NCI-H1436 treated with DMSO at 0.1 percent for 48 hours (cell line): Measurements from ENCODE around the gene NOL9.
A peak's percentile ranks its signal among the peaks of the same experiment; 100 is the strongest.

Source experiments
- DNase-seq: peaks from one replicate; lab custom pipeline; 2025; lab: John Stamatoyannopoulos, UW

Gene NOL9

DNA sequence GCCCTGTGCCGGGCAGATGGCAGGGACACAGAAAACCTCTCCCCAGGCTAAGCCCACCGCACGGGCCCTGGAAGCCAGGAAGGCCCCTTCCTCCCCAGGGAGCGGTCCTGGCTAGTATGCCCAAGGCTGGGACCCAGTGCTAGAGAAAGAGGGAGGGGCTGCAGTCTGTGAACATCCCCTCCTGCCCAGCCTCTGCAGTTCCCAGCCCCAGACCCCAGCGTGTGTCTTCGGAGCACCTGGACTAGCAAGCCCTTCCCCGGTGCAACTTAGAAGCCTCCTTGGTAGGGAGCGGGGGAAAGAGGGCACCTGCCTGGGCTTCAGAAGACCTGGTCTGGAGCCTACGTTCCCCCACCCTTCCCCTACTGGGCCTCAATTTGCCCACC, 64.9 kb downstream of the NOL9 start:
- no peak for DNase-seq

DNA sequence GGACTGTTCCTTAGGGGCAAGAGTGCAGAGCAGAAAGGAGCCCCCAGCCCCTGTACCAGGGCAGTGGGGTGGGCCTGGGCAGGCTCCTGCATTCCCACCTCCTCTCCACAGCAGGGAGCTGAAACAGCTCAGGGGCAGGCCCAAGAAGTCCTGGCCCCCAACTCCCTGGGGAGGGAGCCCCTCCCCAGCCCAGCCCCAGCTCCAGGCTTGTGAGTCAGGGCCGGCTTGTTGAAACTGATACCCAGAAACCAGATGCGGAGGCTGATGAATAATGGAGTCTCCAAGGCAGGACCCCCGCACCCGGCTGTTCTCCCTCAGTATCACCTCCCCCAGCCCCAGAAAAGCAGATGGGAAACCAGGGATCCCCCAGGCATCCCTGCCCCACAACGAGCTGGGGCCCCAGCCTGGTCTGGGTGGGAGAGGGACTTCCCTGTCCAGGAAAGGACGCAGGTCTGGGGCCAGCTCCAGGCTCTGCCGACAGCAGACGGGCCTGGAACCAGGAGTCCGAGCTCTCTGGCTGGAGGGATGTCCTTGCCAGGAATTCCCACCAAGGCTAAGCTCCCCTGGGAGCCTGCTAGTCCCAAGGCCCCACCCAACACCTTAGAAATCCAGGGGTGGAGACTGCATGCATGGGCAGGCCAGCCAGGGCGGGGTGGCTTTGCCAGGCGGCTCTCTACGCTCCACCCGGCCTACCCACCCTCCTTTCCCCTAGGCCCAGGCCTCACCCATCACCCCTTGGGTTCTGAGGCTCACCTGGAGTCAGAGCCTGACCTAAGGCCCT, 65.5 kb downstream of the NOL9 start:
- no peak for DNase-seq

DNA sequence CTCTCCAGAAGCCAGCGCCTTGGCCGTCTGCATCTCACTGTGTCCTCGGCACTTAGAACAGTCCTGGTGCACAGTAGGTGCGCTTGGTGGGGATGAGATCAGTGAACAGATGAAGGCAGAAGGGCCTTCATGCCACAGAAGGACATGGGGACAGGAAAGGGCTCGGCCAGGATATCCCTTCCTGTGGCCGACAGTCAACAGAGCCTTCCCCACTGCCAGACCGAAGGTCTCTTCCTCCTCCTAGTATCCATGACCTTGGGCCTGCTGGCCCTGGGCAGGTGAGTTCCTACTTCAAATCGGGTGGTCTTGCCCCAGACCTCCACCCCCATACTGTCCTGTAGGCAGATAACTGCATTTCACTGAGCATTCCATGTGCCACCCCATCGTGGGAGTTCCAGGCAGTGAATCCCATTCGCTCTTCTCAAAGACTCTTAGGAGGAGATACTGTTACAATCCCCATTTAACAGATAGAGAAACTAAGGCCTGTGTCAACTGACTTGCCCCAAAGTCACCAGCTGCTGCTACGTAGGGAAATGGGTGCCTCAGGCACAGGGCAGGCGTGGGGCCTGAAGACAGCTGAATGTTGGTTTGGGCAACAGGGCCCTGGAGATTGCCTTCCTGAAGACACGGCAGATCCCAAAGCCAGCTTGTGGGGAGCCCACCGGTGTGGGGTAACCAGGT, 66.4 kb downstream of the NOL9 start:
- DNase-seq: no peak

DNA sequence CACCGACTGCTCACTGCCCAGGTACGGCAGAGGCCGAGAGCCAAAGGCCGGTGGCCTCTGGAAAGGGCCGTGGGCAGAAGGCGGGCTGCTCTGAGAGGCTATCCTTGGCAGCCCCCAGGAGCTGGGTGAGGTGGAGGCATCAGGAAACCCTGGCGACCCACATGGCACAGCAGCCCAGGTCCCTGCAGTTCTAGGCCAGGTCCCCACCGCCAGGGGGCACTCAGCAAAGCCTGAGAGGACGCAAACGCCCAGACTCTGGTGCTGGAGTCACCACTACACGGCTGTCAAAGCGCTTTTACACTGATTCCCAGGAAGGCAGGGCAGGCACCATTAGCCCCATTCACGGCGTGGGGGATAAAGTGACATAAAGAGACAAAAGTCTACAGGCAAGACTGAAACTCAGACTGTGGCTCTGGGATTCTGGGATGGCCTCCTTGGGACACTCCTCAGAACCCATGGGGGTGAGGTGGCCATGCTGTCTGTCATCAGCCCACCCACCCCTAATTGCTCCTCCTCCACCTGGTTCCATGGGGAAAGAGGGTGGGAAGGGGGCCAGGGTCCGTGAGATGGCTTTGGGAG, 67.8 kb downstream of the NOL9 start:
- no peak for DNase-seq

DNA sequence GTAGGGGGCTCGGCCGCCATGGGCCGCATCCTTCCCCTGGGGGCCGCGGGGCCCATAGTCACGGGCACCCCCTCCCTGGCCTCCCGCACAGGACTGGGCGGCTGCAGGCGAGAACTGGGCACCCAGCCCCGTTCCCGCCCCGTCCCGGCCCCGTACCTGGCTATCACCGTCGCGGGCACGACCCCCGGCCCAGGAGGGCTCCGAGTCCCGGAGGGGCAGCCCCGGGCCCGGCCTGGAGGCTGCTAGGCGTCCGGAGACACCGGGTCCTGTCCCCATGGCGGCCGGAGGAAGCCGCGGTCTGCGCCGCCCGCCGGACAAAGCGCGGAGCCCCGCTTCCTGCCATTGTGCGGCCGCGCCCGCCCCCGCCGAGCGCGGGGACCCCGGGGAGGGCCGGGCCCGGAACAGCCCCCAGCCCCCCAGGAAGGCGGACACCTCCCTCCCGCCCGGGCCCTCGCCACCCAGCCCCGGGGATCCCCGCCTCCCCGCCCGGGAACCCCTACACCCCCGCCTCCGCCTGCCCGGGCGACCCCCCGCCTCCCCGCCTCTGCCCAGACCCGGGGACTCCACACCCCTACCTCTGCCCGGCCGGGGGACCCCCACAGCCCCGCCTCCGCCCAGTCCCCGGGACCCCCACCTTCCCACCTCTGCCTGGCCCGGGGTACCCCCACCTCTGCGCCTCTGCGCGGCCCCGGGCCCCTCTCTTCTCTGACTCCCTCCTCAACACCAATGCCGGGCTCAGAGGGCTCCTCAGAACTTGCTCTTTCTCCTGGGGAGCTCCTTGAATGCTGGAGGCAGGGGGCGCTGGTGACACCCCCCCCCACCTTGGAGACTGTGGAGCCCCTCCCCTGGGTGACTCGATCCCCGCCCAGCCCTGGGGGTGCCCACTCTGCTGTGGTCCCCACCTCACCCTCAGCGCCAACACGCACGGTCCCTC, 68.9 kb downstream of the NOL9 start:
- DNase-seq: no peak

DNA sequence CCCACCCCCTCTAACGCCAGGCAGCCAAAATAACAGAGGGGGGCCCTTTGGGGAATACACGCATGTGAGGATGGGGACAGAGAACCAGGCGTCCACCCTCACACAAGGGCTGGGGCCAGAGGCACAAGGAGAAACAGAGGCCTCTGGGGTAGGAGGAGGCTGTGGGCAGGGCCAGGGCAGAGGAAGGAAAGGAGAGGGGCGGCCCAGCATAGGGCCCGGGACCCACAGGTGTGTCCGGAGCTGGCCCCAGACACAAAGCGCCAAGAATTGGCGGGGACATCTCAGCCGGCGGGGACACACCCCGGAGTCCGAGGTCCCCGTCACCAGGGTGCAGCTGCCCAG, 69.5 kb downstream of the NOL9 start:
- DNase-seq: no peak

DNA sequence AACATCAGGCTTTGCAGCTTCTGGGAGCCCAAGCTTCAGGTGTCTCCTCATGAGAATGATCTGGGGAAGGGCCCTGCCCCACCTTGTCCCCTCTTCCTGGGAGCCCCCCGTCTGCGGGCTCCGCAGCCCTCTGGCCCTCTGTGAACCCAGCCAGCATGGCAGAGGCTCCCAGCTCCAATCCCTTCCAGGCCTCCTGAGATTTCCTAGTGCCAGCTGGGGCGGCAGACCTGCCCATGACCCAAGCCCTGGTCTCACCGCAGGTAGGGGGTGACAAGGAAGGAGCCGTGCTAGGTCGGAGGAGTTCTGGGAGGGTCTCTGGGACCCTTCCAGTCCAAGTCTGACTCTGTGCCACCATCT, 70.6 kb downstream of the NOL9 start:
- DNase-seq: no peak

DNA sequence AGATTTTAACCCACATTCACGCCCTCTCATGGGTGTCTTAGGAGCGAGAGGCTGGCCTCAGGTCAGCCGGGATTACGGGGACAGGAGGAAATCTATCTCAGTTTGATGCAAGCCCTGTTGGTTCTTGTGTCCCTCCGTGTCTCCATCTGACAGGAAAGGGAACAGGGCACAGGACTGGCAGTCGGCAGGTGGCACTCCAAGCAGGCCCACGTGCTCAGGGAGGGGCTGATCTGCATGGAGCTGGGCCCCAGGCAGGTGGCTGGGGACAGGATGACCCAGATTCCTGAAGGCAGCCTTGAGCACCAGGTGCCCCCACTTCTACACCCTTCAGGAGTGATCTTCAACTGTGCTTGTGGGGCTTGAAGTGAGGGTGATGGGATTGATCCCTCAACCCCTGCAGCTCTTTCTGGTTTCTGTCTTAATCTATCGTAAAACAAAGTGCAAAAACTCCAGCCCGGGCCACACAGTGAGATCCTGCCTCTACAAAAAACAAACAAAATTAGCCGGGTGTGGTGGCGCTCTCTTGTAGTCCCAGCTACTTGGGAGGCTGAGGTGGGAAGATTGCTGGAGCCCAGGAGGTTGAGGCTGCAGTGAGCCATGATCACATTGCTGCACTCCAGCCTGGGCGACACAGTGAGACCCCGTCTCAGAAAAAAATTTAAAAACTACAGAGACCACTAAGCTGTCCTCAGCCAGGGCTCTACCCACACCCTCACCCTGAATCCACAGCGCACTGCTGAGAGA, 71.1 kb downstream of the NOL9 start:
- DNase-seq: no peak

DNA sequence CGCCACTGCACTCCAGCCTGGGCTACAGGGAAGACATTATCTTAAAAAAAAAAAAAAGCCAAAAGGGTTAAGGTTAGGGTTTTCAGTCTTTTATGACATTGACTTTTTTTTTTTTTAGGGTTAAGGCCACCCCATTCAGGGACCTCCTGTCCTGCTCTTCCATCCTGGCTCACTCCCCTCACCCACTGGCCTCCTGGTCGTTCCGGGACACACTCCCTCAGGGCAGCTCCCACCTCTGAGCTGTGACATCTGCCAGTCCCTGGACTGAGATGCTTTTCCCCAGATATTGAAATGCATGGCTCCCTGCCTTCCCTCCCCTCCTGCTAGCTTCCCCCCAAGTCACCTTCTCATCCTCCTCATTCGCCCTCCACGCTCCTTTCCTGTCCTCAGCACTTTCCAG, 72.5 kb downstream of the NOL9 start:
- DNase-seq: no peak

DNA sequence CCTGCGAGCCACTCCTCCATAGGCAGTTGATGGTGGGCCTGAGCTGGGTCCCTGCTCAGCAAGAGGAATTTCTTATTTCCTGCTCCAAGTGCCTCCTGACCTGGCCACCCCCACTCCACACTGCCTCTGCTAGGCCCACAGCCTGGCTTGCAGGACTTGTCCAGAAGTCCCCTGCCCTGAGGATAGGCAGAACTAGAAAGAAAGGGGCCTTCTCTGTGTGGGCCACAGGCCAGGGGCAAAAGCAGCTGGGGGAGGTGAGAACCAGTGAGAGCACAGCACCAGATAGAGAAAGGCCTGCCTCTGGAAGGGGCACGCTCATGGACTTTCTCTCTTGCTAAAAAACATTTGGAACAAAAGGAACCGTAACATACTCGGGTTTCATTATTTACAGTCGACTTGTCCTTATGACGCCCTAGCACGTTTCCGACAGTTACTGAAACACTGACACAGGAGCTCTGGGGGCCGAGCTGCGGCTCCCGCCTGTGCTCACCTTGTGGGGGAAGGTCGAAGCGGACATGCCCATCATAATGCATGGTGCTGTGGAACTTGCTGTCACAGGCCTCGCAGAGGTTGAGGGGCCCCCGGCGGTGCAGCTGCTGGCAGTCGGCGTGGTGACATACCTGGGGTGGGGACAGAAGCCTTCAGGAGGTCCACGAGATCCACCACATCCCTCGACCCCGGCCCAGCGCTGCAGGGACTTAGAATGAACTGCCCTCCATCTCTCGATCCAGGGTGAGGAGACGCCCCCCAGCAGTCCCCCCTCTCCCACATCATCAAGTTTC, 77.1 kb downstream of the NOL9 start:
- no peak for DNase-seq

DNA sequence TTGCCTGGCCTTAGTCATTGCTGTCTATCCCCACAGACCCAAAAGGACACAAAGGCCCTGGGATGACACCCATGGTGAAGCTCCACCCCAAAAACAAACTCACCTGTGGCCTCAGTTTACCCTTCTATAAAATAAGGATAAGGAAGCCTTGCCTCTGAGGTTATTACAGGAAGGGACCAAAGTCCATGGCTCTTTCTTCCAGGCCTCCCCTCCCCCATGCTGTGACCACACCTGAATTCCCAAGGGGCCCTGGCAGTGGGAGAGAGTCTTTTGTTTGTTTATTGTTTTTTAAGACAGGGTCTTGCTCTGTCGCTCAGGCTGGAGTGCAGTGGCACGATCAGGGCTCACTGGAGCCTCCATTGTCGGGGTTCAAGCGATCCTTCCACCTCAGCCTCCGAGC, 77.8 kb downstream of the NOL9 start:
- DNase-seq: no peak

DNA sequence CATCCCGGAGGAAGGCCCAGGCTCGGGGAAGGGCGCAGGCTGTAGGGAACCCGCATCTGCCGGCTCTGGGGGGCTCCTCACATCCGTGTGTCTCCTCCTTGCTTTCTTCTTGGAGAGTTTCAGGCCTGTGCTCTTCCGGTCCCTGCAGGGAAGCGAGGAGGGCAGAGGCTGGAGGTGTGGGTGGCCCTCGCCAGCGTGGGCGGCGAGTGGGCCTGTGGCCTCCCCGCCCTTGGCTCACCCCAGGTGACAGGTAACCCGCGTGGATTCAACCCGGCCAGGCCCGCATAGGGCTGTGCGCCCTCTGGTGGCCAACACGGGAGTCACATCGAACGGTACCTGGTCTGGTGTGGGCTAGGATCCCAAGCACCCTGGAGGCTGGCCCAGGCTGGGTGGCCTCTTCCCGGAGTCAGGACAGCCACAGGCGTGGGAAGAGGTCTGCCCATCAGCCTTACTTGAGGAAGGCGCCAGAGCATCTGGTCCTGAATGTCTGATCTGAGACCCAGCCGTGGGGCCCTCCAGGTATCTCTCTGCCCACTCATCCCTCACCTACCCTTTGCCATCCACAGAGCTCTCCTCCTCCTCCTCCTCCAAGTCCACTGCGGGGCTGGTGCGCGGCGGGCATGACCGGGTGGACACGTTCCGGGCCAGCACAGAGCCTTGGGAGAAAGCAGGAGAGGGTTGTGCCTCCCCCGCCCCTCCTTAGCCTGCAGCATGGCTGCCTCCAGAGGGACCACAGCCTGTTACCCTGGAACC, 78.8 kb downstream of the NOL9 start:
- DNase-seq: no peak

DNA sequence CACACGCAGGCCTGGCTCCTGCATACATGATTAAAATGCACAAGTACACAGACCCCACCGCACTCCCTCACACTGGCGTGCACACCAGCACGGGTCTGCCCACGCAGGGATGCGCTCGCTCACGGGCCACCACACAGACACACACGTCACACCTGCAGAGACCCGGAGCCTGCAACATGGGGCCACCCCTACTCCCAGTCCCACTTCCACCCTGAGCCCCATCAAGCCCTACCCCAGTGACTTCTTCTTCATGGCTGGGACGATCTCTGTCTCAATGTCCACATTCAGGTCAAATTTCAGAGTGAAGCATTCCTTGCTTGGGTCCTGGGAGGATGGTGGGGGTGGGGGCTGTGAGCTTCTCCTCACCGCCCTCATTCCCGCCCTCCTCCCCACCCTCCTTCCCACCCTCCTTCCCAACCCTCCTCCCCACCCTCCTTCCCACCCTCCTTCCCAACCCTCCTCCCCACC, 79.5 kb downstream of the NOL9 start:
- no peak for DNase-seq

DNA sequence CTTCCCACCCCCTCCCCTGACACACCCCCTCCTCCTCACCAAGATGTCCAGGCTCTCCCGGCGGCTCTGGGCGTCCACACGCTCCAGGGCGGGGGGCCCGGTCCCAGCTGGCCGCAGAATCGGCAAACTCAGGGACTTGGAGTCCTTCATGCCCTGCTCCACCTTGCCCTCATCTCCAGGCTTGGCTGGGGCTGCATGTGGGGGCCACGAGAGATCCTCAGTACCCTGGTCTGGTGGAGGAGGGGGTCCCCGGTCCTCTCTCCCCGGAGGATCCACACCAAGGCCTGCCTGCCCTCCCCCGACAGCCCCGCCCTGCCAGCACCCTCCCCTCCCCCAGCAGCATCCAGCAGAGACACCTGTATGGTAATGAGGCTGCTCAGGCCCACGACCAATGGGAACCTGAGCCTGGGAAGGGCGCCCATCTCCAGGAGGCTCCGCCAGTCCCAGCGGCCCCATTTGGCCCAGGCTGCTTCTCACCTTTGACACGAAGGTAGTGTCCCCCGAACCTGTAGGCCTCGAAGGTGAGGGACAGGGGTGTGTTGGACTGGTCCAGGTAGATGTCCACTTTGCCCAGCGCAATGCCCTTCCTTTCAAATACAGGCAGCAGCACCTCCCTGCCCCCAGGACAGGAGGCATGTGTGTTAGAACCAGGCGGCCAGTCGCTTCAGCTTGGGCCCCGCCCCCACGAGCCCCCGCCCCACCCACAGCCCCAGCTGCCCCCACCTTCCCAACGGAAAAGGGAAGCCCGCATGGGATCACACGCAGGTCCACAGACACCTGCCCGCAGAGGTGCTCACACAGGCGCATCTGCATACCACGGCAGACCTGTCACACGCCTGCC, 80.1 kb downstream of the NOL9 start:
- DNase-seq: peak; percentile 45

DNA sequence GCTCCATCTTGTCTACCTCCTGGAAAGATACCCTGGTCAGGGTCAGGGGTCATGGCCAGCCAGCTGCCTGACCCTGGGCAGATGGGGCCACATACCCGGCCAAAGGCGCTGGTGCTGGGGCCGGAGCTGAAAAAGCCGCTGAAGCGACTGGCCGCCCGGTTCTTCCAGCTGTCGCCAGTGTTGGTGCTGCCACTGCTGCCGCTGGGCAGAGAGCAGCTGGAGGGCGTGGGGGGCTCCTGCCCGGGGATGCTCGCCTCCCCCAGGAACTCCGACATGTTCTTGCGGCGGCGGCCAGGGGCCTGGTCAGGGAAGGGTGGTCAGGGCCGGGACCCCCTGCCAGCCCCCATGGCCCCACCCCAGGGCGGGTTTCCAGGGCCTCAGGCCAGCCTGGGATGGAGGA, 81.2 kb downstream of the NOL9 start:
- DNase-seq: no peak

DNA sequence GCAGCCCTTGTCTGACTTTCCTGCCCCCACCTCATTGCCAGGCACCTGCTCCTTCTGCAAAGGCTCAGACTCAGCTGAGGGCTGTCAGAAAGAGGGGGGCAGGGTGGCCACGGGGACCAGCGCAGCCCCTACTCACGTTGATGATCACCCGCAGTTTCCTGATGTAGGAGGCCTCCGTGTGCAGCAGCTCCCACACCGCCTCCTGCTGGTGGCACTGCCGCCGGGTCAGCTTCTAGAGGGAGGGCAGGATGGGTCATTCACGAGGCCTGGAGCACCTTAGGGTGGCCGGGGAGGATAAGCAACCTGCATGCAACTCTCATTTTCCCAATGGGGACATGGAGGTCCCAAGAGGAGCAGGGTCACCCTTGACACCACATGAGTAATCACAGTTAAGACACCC, 81.9 kb downstream of the NOL9 start:
- DNase-seq: no peak

DNA sequence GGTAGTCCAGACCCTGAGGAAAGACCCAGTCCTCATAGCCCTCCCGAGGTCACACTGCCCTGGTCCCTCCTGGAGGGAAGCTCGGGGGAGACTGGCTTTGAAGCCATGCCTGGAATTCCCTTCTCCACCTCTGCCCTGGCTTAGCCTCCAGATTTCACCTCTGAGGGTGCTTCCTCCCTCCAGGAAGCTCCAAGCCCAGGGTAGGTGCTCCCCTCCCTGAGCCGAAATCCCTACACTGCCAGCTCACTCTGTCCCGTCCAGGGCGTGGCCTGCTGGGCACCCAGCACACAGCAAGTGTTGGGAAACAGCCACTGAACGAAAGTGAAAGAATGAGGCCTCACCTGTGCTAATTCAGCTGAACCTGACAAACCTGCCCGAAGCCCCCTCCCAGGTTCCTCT, 82.3 kb downstream of the NOL9 start:
- DNase-seq: no peak
